SK-N-SH (cell line): ENCODE measurements around the gene KLHL14. TPM values are rescaled to one million over a fixed set of nuclear protein-coding genes. Genes with fewer than 3 reads are reported as not detected.

Experiments used
- CTCF ChIA-PET: fragments of 300-600, 350-600 bp; formaldehyde crosslinking; extraction: SDS; loops from one replicate; lab custom pipeline; 2021; lab: Yijun Ruan, JAX
- POLR2A ChIA-PET: fragments of 350-600 bp; sonication (Branson Sonifier 250); formaldehyde crosslinking; extraction: SDS; loops from one replicate; lab custom pipeline; 2020; ENCODE audit warnings: antibody characterized with exemption, inconsistent platforms; lab: Yijun Ruan, JAX
- DNase-seq: peaks from one replicate; pipeline ENCODE4 v3.0.0; 2012
- H2AFZ ChIP-seq: fragments of 200-600 bp; sonication (generic); 2 replicates; pipeline ENCODE4 v1.8.1; 2016; ENCODE audit warnings: antibody characterized with exemption, mild to moderate bottlenecking, low read depth
- H3F3A ChIP-seq: fragments of 200-600 bp; sonication (generic); replicated peaks from 2 replicates; pipeline ENCODE3; 2016; ENCODE audit warnings: antibody characterized with exemption, mild to moderate bottlenecking; ENCODE audit not compliant: insufficient read depth
- H3K27ac ChIP-seq, 2 experiments: fragments of 200-500 bp in 1 of 2; fragments of 200-600 bp in 1 of 2; sonication (Bioruptor generic) in 1 of 2; sonication (generic), shearing (Covaris generic) in 1 of 2; 2 replicates each; pipeline versions ENCODE4 v1.5.1 to v1.6.1; 2014 to 2016; ENCODE audit warnings: low read depth in 2 of 2, inconsistent platforms in 1 of 2, low read length in 1 of 2, mild to moderate bottlenecking in 1 of 2, mixed read lengths in 1 of 2
- H3K27me3 ChIP-seq: fragments of 200-600 bp; sonication (generic), shearing (Covaris generic); 2 replicates; pipeline ENCODE4 v1.6.1; 2016; ENCODE audit warnings: mixed run types; ENCODE audit not compliant: insufficient read depth
- H3K36me3 ChIP-seq, 2 experiments: fragments of 200-500 bp in 1 of 2; fragments of 200-600 bp in 1 of 2; sonication (Bioruptor generic) in 1 of 2; sonication (generic) in 1 of 2; replicated peaks in 1 of 2; 2 replicates each; pipeline versions ENCODE3 to v1.5.1; 2014 to 2016; ENCODE audit warnings: low read length in 1 of 2, mild to moderate bottlenecking in 1 of 2; ENCODE audit not compliant: insufficient read depth in 2 of 2, control insufficient read depth in 1 of 2
- H3K4me1 ChIP-seq, 2 experiments: fragments of 200-500 bp in 1 of 2; fragments of 200-600 bp in 1 of 2; sonication (Bioruptor generic) in 1 of 2; sonication (generic), shearing (Covaris generic) in 1 of 2; 2 replicates each; pipeline versions ENCODE4 v1.5.1 to v1.6.1; 2014 to 2016; ENCODE audit warnings: low read depth in 1 of 2, low read length in 1 of 2, mixed run types in 1 of 2; ENCODE audit not compliant: insufficient read depth in 2 of 2, control insufficient read depth in 1 of 2
- H3K4me2 ChIP-seq: fragments of 200-600 bp; sonication (generic), shearing (Covaris generic); 2 replicates; pipeline ENCODE4 v1.6.1; 2017; ENCODE audit warnings: mixed run types
- H3K4me3 ChIP-seq, 2 experiments: fragments of 200-500 bp in 1 of 2; fragments of 200-600 bp in 1 of 2; sonication (Bioruptor generic) in 1 of 2; sonication (generic), shearing (Covaris generic) in 1 of 2; 2 replicates each; pipeline versions ENCODE4 v1.5.1 to v1.8.1; 2014 to 2016; ENCODE audit warnings: low read depth in 2 of 2, inconsistent platforms in 1 of 2, low read length in 1 of 2, mild to moderate bottlenecking in 1 of 2, mixed read lengths in 1 of 2, moderate library complexity in 1 of 2
- H3K79me2 ChIP-seq: fragments of 200-600 bp; sonication (generic); 2 replicates; pipeline ENCODE4 v1.8.1; 2017; ENCODE audit warnings: mild to moderate bottlenecking; ENCODE audit not compliant: insufficient read depth
- H3K9ac ChIP-seq: fragments of 200-600 bp; sonication (generic); 2 replicates; pipeline ENCODE4 v1.6.1; 2017; ENCODE audit warnings: mixed run types
- H3K9me2 ChIP-seq: fragments of 200-600 bp; sonication (generic); 2 replicates; pipeline ENCODE4 v1.6.1; 2017; ENCODE audit warnings: mixed run types
- H3K9me3 ChIP-seq: fragments of 200-600 bp; sonication (generic); 2 replicates; pipeline ENCODE4 v1.6.1; 2017; ENCODE audit warnings: mixed run types, mild to moderate bottlenecking, moderate library complexity
- H4K20me1 ChIP-seq: fragments of 200-600 bp; sonication (generic); 2 replicates; pipeline ENCODE4 v1.6.1; 2017; ENCODE audit warnings: mild to moderate bottlenecking, mixed run types; ENCODE audit not compliant: insufficient read depth
- EZH2phosphoT487 ChIP-seq: fragments of 200-600 bp; sonication (generic); IDR thresholded peaks from 2 replicates; pipeline ENCODE4 v1.6.1; 2017; ENCODE audit warnings: low read depth, mixed run types, mild to moderate bottlenecking, antibody characterized with exemption, moderate library complexity, borderline replicate concordance
- FOXM1 ChIP-seq: IDR thresholded peaks from 2 replicates; pipeline ENCODE4 v1.4.0; 2012; ENCODE audit warnings: low read depth, mild to moderate bottlenecking
- GABPA ChIP-seq: IDR thresholded peaks from 2 replicates; pipeline ENCODE4 v1.4.0; 2012; ENCODE audit warnings: low read depth, mild to moderate bottlenecking
- GATA2 ChIP-seq: sonication (generic); formaldehyde crosslinking; IDR thresholded peaks from 2 replicates; pipeline ENCODE4 v1.5.0; 2020; ENCODE audit warnings: mild to moderate bottlenecking, missing genetic modification reagents
- MEF2A ChIP-seq: IDR thresholded peaks from 2 replicates; pipeline ENCODE4 v1.4.0; 2012; ENCODE audit warnings: low read depth, borderline replicate concordance
- MXI1 ChIP-seq: IDR thresholded peaks from 2 replicates; pipeline ENCODE4 v1.6.1; 2012; ENCODE audit warnings: mild to moderate bottlenecking, low read depth, low read length, improper control_type of control experiment
- RFX5 ChIP-seq: IDR thresholded peaks from 2 replicates; pipeline ENCODE4 v1.6.1; 2012; ENCODE audit warnings: mild to moderate bottlenecking, improper control_type of control experiment, low read length
- SMC3 ChIP-seq: IDR thresholded peaks from 2 replicates; pipeline ENCODE4 v1.6.1; 2012; ENCODE audit warnings: low read depth, low read length, improper control_type of control experiment
- TAF1 ChIP-seq: IDR thresholded peaks from 2 replicates; pipeline ENCODE4 v1.6.1; 2012; ENCODE audit warnings: low read depth, mild to moderate bottlenecking, low read length, moderate library complexity, borderline replicate concordance
- TCF12 ChIP-seq: IDR thresholded peaks from 2 replicates; pipeline ENCODE4 v1.4.0; 2012
- TEAD4 ChIP-seq: IDR thresholded peaks from 2 replicates; pipeline ENCODE4 v1.4.0; 2012; ENCODE audit warnings: mild to moderate bottlenecking, borderline replicate concordance; ENCODE audit not compliant: insufficient read depth
- YY1 ChIP-seq: IDR thresholded peaks from 2 replicates; pipeline ENCODE4 v1.4.0; 2012; ENCODE audit warnings: low read depth, mild to moderate bottlenecking
- WGBS: methylation state at CpG from one replicate; pipeline ENCODE4 v1.1.6; 2017; ENCODE audit warnings: low lambda C conversion rate; 5-methylcytosine and 5-hydroxymethylcytosine counted together
- polyA plus RNA-seq, 3 experiments: library from polyadenylated mRNA; depleted of rRNA; stranded (reverse); fragments of >200 nt; gene quantifications; 2 replicates each; pipeline ENCODE4 v1.2.3, GENCODE V29; 2012
- TF ChIP-seq, protein P1 (sequence below): IDR thresholded peaks from 2 replicates; pipeline ENCODE4 v1.6.1; 2012; ENCODE audit warnings: mild to moderate bottlenecking, low read depth, low read length, moderate library complexity
- TF ChIP-seq, protein P2 (sequence below): IDR thresholded peaks from 2 replicates; pipeline ENCODE4 v1.4.0; 2012; ENCODE audit warnings: low read depth
- TF ChIP-seq, protein P3 (sequence below): fragments of 200-600 bp; sonication (generic); IDR thresholded peaks from 2 replicates; pipeline ENCODE4 v1.6.1; 2017; ENCODE audit warnings: antibody characterized with exemption, mild to moderate bottlenecking, moderate library complexity

Gene KLHL14
- polyA plus RNA-seq, 1 of the 3 experiments (the other 2 are of a cell fraction), result not detected

DNA sequence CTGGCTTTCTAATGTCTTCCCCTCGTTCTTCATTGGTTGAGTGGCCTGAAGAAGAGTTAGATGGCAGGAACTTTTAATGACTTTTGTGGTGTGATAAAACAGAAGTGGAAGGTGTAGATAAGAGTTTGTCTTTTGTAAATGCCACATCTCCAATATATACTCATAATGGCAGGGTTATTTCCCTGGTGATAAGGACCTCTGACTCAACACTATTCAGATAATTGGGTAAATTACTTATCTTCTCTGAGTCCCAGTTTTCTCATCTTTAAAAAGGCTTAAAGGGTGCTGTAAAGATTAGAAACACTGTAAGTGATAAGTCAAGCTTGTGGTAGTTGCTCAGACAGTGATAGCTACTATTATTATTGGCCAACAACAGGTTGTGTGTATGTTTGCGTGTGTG, 9.5 kb downstream of the KLHL14 start:
- H3K4me2 ChIP-seq, result no peak overlapping the region
- ChIA-PET POLR2A (no interaction called here), CTCF (no interaction called here)
- H3K9me3 ChIP-seq, result no peaks in the 10 kb centered on the region
- no peaks in the 10 kb centered on the region for H3F3A ChIP-seq
- no peak for TF ChIP-seq GABPA
- no peak for TF ChIP-seq YY1
- H3K9me2 ChIP-seq, result no peaks in the 10 kb centered on the region
- H3K4me3 ChIP-seq, result no peak overlapping the region
- WGBS, result 31% methylated on average over 2 of the region's 2 CpGs
- DNase-seq, result no peak
- no peaks in the 10 kb centered on the region for H4K20me1 ChIP-seq
- H3K27me3 ChIP-seq, result peaks cover 4% of the 10 kb centered on the region; the same call in 1 of the 2 replicates
- no peak overlapping the region for H3K9ac ChIP-seq
- no peaks in the 10 kb centered on the region for H3K36me3 ChIP-seq
- H3K79me2 ChIP-seq, result no peaks in the 10 kb centered on the region
- no peaks in the 10 kb centered on the region for H3K4me1 ChIP-seq
- no peak overlapping the region for H2AFZ ChIP-seq
- no peak overlapping the region for H3K27ac ChIP-seq

GRCh38 chr18:32761231-32761630, 11.6 kb downstream of the KLHL14 start:
- H3K4me3 ChIP-seq, result no peak overlapping the region
- H4K20me1 ChIP-seq, result no peaks in the 10 kb centered on the region
- 75% methylated on average over 1 of the region's 1 CpG for WGBS
- no peak overlapping the region for H3K27ac ChIP-seq
- no peak overlapping the region for H3K4me2 ChIP-seq
- DNase-seq, result no peak
- TF ChIP-seq MXI1 (no peak), FOXM1 (no peak), GATA2 (CRISPR knock-in tag) (no peak), SMC3 (no peak), YY1 (no peak), TCF12 (no peak), TAF1 (no peak), TEAD4 (no peak), MEF2A (no peak), RFX5 (no peak), EZH2phosphoT487 (no peak)
- TF ChIP-seq, protein P1, sequence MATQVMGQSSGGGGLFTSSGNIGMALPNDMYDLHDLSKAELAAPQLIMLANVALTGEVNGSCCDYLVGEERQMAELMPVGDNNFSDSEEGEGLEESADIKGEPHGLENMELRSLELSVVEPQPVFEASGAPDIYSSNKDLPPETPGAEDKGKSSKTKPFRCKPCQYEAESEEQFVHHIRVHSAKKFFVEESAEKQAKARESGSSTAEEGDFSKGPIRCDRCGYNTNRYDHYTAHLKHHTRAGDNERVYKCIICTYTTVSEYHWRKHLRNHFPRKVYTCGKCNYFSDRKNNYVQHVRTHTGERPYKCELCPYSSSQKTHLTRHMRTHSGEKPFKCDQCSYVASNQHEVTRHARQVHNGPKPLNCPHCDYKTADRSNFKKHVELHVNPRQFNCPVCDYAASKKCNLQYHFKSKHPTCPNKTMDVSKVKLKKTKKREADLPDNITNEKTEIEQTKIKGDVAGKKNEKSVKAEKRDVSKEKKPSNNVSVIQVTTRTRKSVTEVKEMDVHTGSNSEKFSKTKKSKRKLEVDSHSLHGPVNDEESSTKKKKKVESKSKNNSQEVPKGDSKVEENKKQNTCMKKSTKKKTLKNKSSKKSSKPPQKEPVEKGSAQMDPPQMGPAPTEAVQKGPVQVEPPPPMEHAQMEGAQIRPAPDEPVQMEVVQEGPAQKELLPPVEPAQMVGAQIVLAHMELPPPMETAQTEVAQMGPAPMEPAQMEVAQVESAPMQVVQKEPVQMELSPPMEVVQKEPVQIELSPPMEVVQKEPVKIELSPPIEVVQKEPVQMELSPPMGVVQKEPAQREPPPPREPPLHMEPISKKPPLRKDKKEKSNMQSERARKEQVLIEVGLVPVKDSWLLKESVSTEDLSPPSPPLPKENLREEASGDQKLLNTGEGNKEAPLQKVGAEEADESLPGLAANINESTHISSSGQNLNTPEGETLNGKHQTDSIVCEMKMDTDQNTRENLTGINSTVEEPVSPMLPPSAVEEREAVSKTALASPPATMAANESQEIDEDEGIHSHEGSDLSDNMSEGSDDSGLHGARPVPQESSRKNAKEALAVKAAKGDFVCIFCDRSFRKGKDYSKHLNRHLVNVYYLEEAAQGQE, result no peak
- TF ChIP-seq, protein P2, sequence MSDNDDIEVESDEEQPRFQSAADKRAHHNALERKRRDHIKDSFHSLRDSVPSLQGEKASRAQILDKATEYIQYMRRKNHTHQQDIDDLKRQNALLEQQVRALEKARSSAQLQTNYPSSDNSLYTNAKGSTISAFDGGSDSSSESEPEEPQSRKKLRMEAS, result no peak
- TF ChIP-seq, protein P3, sequence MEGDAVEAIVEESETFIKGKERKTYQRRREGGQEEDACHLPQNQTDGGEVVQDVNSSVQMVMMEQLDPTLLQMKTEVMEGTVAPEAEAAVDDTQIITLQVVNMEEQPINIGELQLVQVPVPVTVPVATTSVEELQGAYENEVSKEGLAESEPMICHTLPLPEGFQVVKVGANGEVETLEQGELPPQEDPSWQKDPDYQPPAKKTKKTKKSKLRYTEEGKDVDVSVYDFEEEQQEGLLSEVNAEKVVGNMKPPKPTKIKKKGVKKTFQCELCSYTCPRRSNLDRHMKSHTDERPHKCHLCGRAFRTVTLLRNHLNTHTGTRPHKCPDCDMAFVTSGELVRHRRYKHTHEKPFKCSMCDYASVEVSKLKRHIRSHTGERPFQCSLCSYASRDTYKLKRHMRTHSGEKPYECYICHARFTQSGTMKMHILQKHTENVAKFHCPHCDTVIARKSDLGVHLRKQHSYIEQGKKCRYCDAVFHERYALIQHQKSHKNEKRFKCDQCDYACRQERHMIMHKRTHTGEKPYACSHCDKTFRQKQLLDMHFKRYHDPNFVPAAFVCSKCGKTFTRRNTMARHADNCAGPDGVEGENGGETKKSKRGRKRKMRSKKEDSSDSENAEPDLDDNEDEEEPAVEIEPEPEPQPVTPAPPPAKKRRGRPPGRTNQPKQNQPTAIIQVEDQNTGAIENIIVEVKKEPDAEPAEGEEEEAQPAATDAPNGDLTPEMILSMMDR, result no peak
- TF ChIP-seq, all 33 proteins: peak for 0
- no peaks in the 10 kb centered on the region for H3F3A ChIP-seq
- H3K9me2 ChIP-seq, result no peaks in the 10 kb centered on the region
- H3K9ac ChIP-seq, result no peak overlapping the region
- ChIA-PET CTCF (interaction anchor here (0.9 to 1.0 kb wide), 2 partner anchors 8 to 17 kb away, joined by 3 read pairs; no protein-coding TSS in a partner anchor), POLR2A (no interaction called here)
- H3K27me3 ChIP-seq, result no peaks in the 10 kb centered on the region
- H3K4me1 ChIP-seq, result no peaks in the 10 kb centered on the region
- no peaks in the 10 kb centered on the region for H3K79me2 ChIP-seq
- H3K9me3 ChIP-seq, result no peaks in the 10 kb centered on the region
- no peak overlapping the region for H2AFZ ChIP-seq
- no peaks in the 10 kb centered on the region for H3K36me3 ChIP-seq
